Measurements from ENCODE around the gene NEUROD6.

DNA sequence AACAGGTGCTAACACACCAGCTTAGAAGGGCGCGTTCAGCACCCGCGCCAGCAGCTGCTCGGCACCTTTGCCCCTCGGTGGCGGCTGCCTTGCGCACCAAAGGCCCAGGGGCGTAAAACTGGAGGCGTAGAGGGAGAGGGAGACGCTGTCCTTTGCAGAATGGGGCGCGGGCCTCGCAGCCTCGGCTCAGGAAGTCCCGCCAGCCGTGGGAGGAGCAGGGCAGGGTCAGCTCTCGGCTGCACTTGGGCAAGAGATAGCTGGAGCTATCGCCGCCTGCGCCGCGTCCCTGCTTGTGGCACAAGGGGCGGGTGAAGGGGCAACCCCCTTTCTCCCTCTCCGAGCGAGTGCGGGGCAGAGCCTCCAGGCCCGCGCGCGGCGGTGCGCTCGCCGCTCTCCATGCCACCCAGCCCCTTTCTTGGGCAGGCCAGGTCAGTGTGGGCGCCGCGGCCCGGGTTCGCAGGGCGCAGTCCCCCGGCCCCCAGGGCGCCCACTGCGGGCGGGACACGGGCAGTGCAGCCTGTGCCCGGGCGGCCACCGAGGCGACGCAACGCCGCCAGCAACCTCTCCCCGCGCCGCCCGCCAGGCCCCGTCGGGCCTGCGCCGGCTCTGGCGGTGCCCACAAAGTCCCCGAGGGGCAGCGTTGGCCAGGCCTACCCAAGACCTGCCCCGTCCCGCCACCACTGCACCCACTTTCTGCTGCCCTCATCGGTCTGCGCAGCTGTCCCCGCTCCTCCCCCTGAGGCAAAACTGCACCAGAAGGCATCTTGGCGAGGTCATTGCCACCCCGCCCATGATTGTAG, 4.1 kb downstream of the NEUROD6 start:
- TF ChIP-seq, protein P1, sequence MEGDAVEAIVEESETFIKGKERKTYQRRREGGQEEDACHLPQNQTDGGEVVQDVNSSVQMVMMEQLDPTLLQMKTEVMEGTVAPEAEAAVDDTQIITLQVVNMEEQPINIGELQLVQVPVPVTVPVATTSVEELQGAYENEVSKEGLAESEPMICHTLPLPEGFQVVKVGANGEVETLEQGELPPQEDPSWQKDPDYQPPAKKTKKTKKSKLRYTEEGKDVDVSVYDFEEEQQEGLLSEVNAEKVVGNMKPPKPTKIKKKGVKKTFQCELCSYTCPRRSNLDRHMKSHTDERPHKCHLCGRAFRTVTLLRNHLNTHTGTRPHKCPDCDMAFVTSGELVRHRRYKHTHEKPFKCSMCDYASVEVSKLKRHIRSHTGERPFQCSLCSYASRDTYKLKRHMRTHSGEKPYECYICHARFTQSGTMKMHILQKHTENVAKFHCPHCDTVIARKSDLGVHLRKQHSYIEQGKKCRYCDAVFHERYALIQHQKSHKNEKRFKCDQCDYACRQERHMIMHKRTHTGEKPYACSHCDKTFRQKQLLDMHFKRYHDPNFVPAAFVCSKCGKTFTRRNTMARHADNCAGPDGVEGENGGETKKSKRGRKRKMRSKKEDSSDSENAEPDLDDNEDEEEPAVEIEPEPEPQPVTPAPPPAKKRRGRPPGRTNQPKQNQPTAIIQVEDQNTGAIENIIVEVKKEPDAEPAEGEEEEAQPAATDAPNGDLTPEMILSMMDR (IDR thresholded peaks at IDR 0.05 in 8 of 11, conservative IDR thresholded peaks at IDR 0.05 in 3 of 11) = no peak
- no peak for TF ChIP-seq POLR2AphosphoS5 (IDR thresholded peaks at IDR 0.05)
